IPS DF 4.7 (cell line): ENCODE results near the gene TUBB4A.
A peak's percentile ranks its signal among the peaks of the same experiment; 100 is the strongest.

ENCODE experiments used
- DNase-seq: peaks from one replicate; pipeline ENCODE4 v3.0.0-alpha.2; 2013; ENCODE audit warnings: low spot score; ENCODE audit errors: extremely low read depth

TUBB4A gene

DNA sequence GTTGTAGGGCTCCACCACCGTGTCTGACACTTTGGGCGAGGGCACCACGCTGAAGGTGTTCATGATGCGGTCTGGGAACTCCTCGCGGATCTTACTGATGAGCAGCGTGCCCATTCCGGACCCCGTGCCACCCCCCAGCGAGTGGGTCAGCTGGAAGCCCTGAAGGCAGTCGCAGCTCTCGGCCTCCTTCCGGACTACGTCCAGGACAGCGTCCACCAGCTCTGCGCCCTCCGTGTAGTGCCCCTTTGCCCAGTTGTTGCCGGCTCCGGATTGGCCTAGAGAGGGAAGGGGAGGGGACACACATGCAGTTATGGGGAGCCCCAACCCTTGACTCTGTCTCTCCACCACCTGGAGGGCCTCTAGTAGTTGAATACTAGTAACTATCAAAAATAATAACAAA, 6.2 kb downstream of the TUBB4A start:
- no peak for DNase-seq

DNA sequence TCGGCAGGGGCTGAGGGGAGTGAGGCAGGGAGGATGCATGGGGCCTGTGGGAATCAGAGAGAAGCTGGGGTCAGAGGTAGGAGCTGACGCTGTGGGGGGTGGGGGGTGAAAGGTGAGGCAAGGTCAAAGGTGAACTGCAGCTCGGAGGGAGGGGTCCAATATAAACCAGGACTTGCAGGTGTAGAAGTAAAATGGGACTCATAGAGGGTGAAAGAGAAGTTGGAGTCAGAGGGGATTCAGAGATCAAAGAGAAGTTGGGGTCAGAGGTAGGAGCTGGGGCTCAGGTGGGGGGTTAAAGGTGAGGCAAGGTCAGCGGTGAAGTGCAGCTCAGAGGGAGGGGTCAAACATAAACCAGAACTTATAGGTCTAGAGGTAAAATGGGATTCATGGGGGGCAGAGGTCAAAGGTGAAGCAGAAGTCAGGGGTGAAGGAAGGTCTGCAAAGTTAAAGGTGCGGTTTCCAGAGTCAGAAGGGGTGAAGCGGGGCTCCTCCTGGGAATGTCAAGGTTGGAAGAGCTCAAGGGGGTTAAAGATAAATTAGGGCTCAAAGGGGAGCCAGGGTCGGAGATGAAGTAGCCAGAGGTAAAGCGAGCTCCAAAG, 7.6 kb downstream of the TUBB4A start:
- DNase-seq = no peak

DNA sequence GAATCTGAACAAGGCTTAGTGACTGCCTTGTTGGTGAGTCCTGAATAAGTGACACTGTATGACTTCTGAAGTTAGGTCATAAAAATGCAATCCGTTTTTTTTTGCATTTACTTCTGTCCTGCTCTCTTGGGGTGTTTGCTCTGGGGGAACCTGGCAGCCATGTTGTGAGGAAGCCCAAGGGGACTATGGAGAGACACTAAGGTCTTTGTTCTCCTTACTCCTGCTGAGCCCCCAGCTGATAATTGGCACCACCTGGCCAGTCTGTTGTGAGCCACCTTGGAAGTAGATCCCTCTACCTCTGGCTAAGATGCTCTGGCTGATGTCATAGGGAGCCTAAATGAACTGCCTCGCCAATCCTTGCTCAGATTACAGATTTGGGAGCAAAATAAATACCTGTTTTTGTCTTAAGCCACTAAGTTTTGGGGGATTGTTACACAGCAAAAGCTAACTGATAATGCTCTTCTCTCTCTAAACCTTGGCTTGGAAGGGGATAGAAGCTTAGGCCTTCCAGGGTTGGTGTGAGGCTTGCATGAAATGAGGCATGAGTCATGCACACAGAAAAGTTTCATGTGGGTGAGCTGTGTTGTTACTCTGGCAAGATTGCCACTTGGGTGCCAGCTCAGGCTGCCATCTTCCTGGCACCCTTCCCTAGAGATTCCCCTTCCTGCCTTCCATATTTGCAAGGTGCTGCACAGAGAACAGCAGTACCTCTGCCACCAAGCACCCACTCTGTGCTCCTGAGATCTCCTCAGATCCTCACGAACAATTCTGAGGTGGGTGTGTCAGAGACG, 10.1 kb downstream of the TUBB4A start:
- no peak for DNase-seq

DNA sequence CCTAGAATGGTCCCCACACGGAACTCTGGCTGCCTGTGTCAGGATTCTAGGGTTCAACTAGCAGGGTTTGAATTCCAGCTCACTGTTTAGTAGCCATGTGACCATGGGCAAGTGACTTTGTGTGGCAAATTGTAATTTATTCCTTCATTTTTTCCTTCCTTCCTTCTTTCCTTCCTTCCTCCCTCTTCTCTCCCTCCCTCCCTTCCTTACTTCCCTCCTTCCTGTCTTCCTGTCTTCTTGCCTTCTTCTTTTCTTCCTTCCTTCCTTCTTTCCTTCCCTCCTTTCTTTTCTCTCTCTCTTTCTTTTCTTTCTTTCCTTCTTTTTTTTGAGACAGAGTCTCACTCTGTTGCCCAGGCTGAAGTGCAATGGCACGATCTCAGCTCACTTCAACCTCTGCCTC, 12.0 kb downstream of the TUBB4A start:
- no peak for DNase-seq

DNA sequence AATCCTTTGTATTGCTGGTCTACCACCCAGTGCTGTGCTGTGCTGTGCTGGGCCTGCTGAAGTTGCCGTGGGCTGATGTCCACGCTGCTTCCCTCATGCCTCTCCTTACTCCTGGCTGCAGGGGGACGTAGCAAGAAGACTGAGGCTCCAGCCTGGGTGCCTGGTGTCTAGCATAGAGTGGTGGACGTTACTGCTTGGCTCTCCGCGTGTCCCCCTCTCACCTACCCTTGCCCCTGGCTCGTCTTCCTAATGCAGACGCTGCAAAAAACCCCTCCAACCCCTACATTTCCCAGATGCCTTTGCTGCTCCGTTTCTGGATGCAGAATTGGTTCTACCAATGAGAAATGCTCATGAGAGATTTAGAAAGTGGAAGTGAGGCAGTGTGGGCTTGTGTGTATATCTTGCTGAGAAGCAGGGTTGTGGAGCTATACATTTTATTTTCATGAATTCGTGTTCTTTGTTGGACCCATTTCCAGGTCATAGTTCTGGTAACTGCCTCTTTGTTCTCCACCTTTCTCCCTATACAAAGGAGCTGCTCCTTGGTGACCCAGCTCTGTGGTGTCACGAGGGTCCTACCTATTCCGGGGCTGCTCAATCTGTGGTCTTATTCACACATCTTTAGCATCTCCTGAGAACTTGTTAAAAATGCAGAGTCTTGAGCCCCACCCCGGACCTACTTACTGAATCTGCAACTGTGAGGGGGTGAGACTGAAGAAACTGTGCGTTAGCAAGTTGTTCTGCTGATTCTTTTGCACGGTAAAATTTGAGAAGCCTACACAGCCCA, 12.6 kb downstream of the TUBB4A start:
- no peak for DNase-seq

DNA sequence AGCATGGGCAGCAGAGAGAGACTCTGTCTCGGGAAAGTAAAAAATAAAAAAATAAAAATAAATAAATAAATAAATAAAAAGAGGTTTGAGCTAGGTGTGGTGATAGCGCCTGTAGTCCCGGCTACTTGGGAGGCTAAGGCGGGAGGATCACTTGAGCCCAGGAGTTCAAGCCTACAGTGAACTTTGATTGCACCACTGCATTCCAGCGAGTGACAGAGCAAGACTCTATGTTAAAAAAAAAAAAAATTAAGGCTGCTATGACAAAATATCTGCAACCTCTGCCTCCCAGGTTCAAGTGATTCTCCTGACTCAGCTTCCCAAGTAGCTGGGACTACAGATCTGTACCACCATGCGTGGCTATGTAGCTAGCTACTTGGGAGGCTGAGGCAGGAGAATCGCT, 17.3 kb downstream of the TUBB4A start:
- DNase-seq = no peak

DNA sequence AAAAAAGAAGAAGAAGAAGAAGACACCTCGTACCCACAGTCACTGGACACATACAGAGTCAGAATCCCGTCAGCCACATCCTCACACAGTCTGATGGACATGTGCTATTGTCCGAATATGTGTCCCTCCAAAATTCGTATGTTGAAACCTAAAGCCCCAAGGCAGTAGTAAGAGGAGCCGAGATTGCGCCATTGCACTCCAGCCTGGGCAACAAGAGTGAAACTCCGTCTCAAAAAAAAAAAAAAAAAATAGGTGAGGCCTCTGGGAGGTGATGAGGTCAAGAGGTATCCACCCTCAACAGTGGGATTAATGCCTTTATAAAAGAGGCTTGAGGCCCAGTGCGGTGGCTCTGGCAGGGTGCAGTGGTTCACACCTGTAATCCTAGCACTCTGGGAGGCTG, 17.9 kb downstream of the TUBB4A start:
- no peak for DNase-seq

DNA sequence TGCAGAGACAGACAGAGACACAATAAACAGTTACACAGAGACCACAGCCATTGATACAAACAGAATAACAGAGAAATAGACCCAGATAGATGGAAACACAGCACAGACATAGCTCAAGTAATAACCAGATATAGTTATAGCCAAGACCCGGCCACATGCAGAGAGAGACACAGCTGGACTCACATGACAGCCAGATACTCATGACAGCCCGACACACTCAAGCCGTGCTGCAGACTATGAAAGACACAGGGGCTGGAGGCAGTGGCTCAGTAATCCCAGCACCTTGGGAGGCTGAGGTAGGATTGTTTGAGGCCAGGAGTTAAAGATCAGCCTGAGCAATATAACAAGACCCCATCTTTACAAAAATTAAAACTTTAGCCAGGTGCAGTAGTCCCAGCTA, 18.9 kb downstream of the TUBB4A start:
- DNase-seq = no peak

DNA sequence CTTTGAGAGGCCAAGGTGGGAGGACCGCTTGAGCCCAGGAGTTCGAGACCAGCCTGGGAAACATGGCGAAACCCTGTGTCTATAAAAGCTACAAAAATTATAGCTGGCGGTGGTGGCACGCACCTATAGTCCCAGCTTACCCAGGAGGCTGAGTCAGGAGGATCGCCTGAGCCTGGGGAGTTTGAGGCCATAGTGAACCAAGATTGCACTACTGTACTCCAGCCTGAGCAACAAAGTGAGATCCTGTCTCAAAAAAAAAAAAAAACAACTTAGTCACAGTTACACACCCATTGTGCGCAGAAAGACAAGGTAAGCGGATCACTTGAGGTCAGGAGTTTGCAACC, 19.8 kb downstream of the TUBB4A start:
- no peak for DNase-seq

DNA sequence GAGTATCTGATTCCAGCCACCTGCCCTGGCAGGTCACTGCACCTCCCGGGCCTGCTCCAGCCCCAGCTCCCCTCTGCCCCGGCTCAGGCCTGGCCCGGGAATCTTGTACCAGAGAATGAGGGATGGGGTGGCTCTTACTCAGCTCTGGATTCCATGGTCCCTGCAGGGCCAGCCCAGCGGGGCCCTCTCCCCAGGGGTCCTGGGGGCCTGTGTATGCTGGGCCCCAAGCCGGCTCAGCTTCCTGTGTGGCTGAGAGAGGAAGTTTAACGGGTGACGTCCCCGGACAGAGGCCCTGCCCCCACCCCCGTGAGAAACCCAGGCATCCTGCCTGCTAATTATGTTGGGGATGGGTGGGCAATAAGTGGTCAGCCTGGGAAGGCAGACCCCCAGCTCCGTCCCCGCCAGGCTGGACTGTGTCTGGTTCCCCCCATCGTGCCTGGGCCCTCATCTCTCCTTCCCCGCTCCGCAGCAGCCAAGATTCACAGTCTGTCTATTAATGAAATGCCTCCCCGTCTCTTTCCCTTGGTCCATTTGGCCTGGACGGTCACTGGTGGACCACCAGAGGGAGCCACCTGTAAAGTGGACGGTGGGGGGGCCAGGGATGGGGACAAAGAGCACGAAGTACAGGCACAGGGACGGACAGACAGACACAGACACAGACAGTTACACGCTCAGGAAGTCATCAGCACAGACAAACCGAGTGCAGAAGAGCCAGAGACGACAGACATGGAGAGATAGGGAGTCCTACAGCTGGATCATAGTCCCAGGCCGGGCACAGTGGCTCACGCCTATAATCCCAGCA, 20.4 kb downstream of the TUBB4A start, which contains the start of gene DENND1C:
Gene DENND1C (minus strand): TSS at position 247 of the 802 bp plus-strand sequence. CDS start 92 bp downstream, at position 155.
- DNase-seq = no peak

DNA sequence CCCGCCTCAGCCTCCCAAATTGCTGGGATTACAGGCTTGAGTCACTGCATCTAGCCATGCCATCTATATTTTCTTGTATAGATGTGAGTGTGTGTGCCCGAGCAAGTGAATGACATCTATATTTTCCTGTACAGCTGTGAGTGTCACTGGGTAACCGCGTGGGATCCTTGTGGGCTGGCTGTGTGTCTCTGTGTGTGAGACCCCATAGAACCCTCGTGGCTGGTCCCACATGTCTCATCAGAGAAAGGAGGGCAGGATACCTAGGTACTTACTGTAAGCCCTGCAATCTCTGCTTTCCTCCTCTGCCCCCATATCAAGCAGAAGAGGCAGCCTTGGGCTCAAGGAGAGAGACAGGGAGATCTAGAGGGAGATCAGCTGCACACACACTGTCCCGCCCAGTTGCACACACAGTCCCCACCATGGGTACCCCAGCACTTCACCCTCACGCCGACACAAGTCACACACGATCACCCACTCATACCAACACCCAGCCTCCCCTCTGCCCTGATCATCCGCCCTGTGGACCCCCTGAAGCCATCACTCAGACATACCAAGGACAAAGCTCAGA, 21.2 kb downstream of the TUBB4A start:
- DNase-seq = no peak

DNA sequence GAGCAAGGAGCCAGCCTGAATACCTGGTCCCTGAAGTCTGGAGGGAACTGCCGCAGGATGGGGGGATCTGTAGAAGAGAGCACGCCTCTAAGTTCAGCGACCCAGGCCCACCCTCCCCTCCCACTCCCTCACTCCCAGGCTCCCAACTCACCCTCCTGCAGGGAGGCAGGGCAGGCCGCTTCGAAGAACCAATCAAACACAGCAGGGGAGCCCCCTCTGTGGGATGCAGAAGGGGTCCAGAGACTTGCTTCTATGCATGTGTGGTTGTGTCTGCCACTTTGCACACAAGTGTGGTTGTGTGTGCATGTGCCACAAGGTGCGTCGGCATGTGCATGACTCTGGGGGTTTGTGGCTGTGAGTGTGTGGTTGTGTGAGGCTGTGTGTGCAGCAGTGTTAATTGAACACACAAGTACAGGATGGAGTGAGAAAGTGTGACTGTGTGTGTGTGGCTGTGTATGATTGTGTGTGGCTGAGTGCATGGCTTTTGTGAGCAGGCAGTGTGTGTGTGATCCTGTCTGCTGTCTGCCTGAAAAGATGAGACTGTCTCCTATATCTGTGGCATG, 22.2 kb downstream of the TUBB4A start:
- no peak for DNase-seq

DNA sequence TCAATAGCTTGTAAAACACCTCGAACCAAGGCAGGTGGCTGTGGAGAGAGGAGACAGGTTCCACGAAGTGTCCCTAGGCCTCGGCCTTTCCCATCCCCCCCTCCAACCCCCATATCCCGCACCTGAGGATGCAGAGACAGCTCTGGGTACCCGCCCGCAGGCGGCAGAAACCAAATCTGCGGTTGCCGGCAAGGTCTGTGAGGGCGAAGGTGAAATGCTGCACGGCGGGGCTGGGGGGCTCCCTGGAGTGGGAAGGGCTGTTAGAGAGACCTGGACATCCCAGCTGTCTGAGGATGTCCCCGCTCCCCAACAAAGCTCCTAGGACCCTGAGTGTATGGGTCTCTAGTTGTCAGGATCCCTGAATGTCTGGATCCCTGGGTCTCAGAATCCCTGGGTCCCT, 23.3 kb downstream of the TUBB4A start:
- no peak for DNase-seq

DNA sequence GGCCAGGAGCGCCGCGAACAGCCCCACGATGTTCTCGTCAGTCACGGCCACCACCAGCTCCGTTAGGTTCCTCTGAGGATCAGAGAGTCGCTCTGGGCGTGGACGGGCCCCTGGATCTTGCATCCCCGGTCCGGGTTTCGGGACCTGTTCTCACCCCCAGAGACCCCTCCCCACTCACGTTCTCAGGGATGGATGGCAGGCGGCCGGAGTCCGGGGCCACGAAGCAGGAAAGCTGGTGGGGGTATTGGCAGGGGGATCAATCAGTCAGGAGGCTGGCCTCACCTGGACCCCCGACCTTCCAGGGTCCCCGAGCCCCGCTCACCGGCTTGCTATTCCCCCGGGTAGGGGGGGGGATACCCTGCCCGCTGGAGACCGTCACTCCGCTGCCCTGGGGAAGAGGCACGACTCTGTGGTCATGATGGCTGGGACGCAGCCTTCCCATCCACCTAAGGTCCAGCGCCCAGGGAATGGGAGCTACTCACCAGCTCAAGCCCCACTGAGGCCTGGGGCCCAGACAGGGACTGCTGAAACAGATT, 25.1 kb downstream of the TUBB4A start:
- no peak for DNase-seq

DNA sequence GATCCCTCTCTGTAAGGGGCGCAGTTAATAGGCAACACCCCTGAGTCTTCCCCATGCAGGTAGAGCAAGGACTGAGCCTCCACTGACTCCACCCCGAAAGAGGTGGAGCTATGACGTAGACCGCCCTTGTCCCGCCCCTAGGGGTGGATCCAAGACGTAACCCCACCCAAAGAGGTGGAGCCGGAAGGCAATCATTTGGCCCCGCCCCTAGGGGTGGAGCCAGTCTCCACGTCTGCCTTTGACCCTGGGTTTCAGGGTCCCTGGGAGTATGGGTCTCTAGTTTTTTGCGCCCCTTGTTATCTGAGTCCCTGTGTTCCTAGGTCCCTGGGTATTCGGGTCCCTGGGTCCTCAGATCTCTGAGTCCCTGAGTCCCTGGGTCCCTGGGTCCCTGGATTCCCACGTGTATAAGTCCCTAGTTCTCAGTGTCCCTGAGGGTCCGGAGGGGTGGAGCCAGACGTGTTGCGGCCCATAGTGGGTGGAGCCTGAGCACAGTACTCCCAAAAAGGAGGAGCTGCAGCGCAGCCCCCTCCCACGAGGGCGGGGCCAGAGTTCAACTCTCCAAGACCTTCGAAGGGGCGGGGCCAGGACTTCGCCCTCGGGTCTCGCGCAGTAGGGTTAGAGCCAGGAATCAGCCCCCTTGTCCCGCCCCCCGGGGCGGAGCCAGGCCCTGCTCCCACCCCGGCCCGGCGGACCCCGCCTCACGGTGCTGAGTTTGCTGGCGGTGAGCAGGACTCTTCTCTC, 25.8 kb downstream of the TUBB4A start:
- peak; percentile 78 for DNase-seq

DNA sequence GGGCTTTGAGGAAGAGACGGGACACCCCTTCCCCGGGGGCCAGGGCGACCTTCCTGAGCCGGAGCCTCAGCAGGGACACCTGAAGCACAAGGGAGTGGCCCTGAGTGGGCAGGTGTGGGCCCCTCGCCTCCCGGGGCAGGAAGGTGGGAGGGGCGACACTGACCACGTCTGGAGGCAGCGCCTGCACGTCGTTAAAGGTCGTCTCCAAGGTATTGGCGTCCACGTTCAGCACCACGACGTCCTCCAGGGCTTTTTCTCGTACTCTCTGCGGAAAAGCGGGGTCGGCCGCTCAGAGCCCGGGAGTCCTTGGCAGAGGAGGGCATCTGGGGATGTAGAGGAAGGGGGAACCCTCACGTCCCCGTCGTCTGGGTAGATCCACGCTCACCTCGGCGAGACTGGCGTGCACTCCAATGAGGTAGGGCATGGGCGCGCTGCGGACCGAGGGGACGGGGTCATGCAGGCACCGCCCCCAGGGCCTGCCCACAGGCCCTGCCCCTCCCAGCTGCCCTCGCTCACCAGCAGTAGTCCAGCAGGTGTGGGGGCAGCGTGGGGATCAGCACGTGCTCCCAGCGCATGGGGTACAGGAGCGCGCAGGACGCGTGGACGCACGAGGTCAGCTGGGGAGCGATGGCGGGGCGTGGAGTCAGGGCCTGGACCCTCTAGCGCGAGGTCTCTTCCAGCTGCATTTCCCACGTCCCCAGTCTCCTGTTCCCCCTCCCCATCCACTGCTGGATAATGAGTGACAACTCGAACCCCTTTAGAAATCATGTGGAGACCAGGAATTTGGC, 26.6 kb downstream of the TUBB4A start:
- DNase-seq = no peak

DNA sequence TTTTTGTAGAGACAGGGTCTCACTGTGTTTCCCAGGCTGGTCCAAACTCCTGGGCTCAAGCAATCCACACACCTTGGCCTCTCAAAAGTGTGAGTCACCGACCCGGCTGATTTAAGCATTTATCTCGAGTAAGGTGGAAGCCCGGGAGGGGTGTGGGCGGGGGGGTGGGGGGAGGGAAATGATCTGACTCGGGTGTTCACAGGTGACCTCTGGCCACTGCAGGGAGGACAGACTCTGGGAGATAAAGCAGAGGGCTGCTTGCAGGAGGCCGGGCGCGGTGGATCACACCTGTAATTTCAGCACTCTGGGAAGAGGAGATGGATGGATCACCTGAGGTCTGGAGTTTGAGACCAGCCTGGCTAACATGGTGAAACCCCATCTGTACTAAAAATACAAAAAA, 28.5 kb downstream of the TUBB4A start:
- DNase-seq = no peak

DNA sequence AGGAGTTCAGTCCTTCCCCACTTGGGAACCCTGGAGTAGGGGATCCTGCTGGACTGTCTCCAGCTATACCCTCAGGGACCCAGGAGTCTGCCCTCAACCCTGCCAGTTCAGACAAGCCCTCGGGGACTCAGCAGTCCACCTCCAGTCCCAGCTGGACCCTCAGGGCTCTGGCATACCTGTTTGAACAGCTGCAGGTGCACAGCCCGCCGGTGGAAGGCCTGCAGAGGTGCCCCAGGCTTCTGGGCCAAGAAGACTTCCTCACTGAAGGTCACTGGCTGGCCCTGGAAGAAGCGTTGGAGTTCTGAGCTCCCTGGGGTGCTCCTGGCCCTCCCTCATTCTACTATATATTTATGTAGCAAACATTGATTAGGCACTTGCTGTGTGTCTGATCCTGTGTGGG, 29.4 kb downstream of the TUBB4A start:
- DNase-seq = no peak

DNA sequence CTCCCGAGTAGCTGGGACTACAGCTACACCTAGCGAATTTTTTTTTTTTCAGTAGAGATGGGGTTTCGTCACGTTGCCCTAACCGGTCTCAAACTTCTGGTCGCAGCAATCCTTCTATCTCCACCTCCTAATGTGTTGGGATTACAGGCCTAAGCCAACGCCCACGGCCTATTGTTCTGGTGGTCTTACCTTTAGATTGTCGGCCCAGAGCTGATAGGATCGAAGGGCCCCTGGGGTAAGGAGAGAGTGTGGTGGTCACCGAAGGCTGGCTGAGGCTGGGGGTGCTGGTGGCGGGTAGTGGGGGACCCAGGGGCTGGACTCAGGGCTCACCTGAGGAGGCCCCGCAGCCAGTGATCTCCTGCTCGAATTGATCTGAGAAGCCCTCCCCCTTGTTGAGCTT, 31.0 kb downstream of the TUBB4A start:
- DNase-seq = no peak
